GM18499 (cell line): Measurements from ENCODE around the gene ANAPC15.
"Not testable (repeated sequence)": the region's sequence is repeated elsewhere in the genome, so short reads cannot be mapped to it uniquely, and the experiment has no call there.

ENCODE experiments used
- ATAC-seq: cut with Tn5 transposase; IDR thresholded peaks from one replicate; pipeline ENCODE4 v1.9.1; 2021; ENCODE audit warnings: moderate number of reproducible peaks; ENCODE audit not compliant: insufficient read depth, unreplicated experiment

The ANAPC15 gene

GRCh38 chr11:72112143-72112977 is at the start of gene ANAPC15:
Gene ANAPC15, minus strand, starts transcription at chr11:72112695. Its CDS starts 1,419 bp downstream, at chr11:72111276.
- peak; percentile 77 for ATAC-seq

GRCh38 chr11:72160319-72160718 is 47.8 kb upstream of the ANAPC15 start:
- no peak for ATAC-seq

- no peak for ATAC-seq
Observed at GRCh38 chr11:72157131-72157530, 44.6 kb upstream of the ANAPC15 start.

GRCh38 chr11:72155751-72156150 is 43.3 kb upstream of the ANAPC15 start:
- no peak for ATAC-seq

- ATAC-seq, result no peak
Observed at GRCh38 chr11:72154816-72155215, 42.3 kb upstream of the ANAPC15 start.

- not testable (repeated sequence) for ATAC-seq
Observed at GRCh38 chr11:72153874-72154273, 41.4 kb upstream of the ANAPC15 start.

GRCh38 chr11:72150882-72151281 is 38.4 kb upstream of the ANAPC15 start:
- no peak for ATAC-seq

- no peak for ATAC-seq
Observed at GRCh38 chr11:72146625-72147024, 34.1 kb upstream of the ANAPC15 start.

- ATAC-seq, result no peak
Observed at GRCh38 chr11:72144807-72145565, 32.5 kb upstream of the ANAPC15 start.

GRCh38 chr11:72142543-72142942 is 30.0 kb upstream of the ANAPC15 start:
- not testable (repeated sequence) for ATAC-seq

GRCh38 chr11:72142086-72142485 is 29.6 kb upstream of the ANAPC15 start:
- ATAC-seq, result not testable (repeated sequence)

GRCh38 chr11:72141066-72141465 is 28.6 kb upstream of the ANAPC15 start:
- ATAC-seq, result no peak

GRCh38 chr11:72140661-72141060 is 28.2 kb upstream of the ANAPC15 start:
- ATAC-seq, result no peak

- ATAC-seq, result no peak
Observed at GRCh38 chr11:72139500-72139899, 27.0 kb upstream of the ANAPC15 start.

- no peak for ATAC-seq
Observed at GRCh38 chr11:72138821-72139390, 26.4 kb upstream of the ANAPC15 start.

GRCh38 chr11:72136684-72137262 is 24.3 kb upstream of the ANAPC15 start:
- no peak for ATAC-seq

- ATAC-seq, result no peak
Observed at GRCh38 chr11:72135891-72136683, 23.6 kb upstream of the ANAPC15 start.

- not testable (repeated sequence) for ATAC-seq
Observed at GRCh38 chr11:72135473-72135872, 23.0 kb upstream of the ANAPC15 start, which contains the start of gene FOLR3. Gene FOLR3, plus strand, starts transcription at chr11:72135725. Its CDS starts 228 bp downstream, at chr11:72135953.

- ATAC-seq, result no peak
Observed at GRCh38 chr11:72132646-72133045, 20.2 kb upstream of the ANAPC15 start.

- ATAC-seq, result no peak
Observed at GRCh38 chr11:72129381-72129780, 16.9 kb upstream of the ANAPC15 start.
